HTERT RPE-1 (cell line): ENCODE results near the gene HNRNPM.
"Not testable (repeated sequence)": the region's sequence is repeated elsewhere in the genome, so short reads cannot be mapped to it uniquely, and the experiment has no call there.

Source experiments
- in situ Hi-C: fragments of 300-500 bp; cut with MboI; formaldehyde crosslinking; loops from 4 replicates; pipeline ENCODE4 v1.14.3; 2020; ENCODE audit warnings: low sequenced_read_pairs

The HNRNPM gene

GRCh38 chr19:8423817-8424223 is 21.0 kb upstream of the HNRNPM start:
- in situ Hi-C loops, result no loop called here

- in situ Hi-C loops, result not testable (repeated sequence)
These were observed 19.4 kb upstream of the HNRNPM start for GRCh38 chr19:8425331-8425730.

- in situ Hi-C loops, result no loop called here
These were observed 18.5 kb upstream of the HNRNPM start for GRCh38 chr19:8426283-8426682.

GRCh38 chr19:8429044-8429443 is 15.7 kb upstream of the HNRNPM start:
- in situ Hi-C loops, result no loop called here

- in situ Hi-C loops, result no loop called here
These were observed 14.9 kb upstream of the HNRNPM start for GRCh38 chr19:8429826-8430225.

- in situ Hi-C loops, result no loop called here
These were observed 14.1 kb upstream of the HNRNPM start for GRCh38 chr19:8430650-8431049.

GRCh38 chr19:8438236-8438635 is 6.5 kb upstream of the HNRNPM start:
- in situ Hi-C loops, result no loop called here

GRCh38 chr19:8441725-8442544 is 2.8 kb upstream of the HNRNPM start:
- in situ Hi-C loops, result no loop called here

GRCh38 chr19:8444140-8444676 is 567 bp upstream of the HNRNPM start:
- in situ Hi-C loops, result not testable (repeated sequence)

- in situ Hi-C loops, result no loop called here
These were observed 770 bp downstream of the HNRNPM start for GRCh38 chr19:8445488-8446001.

- in situ Hi-C loops, result no loop called here
These were observed 1.4 kb downstream of the HNRNPM start for GRCh38 chr19:8446061-8446709.

- in situ Hi-C loops, result no loop called here
These were observed 5.1 kb downstream of the HNRNPM start for GRCh38 chr19:8449830-8450229.

GRCh38 chr19:8451377-8451776 is 6.6 kb downstream of the HNRNPM start:
- in situ Hi-C loops, result no loop called here

- in situ Hi-C loops, result no loop called here
These were observed 7.1 kb downstream of the HNRNPM start for GRCh38 chr19:8451885-8452284.

- in situ Hi-C loops, result no loop called here
These were observed 7.8 kb downstream of the HNRNPM start for GRCh38 chr19:8452446-8453123.

- in situ Hi-C loops, result no loop called here
These were observed 8.8 kb downstream of the HNRNPM start for GRCh38 chr19:8453616-8454015.

- in situ Hi-C loops, result no loop called here
These were observed 9.4 kb downstream of the HNRNPM start for GRCh38 chr19:8454218-8454617.

GRCh38 chr19:8455018-8455417 is 10.2 kb downstream of the HNRNPM start:
- in situ Hi-C loops, result no loop called here

- in situ Hi-C loops, result no loop called here
These were observed 11.3 kb downstream of the HNRNPM start for GRCh38 chr19:8456064-8456463.

- in situ Hi-C loops, result no loop called here
These were observed 12.4 kb downstream of the HNRNPM start for GRCh38 chr19:8457209-8457608.

- in situ Hi-C loops, result no loop called here
These were observed 13.1 kb downstream of the HNRNPM start for GRCh38 chr19:8457827-8458226.
